Endothelial cell of umbilical vein (primary cell): Measurements from ENCODE around the gene SPTBN4. TPM values are rescaled to one million over a fixed set of nuclear protein-coding genes. Genes with fewer than 3 reads are reported as not detected.

Experiments used
- BruUV-seq: library from RNA; stranded (reverse); fragments of 400-500 nt; replicated peaks from 2 replicates; lab custom pipeline; 2021; lab: Mats Ljungman, UMichigan
- CTCF ChIA-PET: fragments of 300-600, 350-600 bp; sonication (Branson Sonifier 250); formaldehyde crosslinking; loops from one replicate; lab custom pipeline; 2021; ENCODE audit warnings: antibody characterized with exemption, inconsistent platforms; lab: Charles Lee
- POLR2A ChIA-PET: fragments of 300-600, 350-600 bp; sonication (Branson Sonifier 250); formaldehyde crosslinking; loops from one replicate; lab custom pipeline; 2021; ENCODE audit warnings: antibody characterized with exemption, inconsistent platforms; lab: Charles Lee
- DNase-seq: peaks from one replicate; pipeline ENCODE4 v3.0.0-alpha.2; 2011; ENCODE audit warnings: low read depth, low spot score
- FAIRE-seq: peaks from 2 replicates; lab custom pipeline; 2011; peaks lifted over from hg19 to GRCh38; lab: Jason Lieb, UNC
- H2AFZ ChIP-seq: 2 replicates; pipeline ENCODE4 v1.6.0; 2012; ENCODE audit warnings: low read depth, low read length, control low read depth, inconsistent platforms
- H3K27ac ChIP-seq: 2 replicates; pipeline ENCODE4 v1.5.1; 2011; ENCODE audit warnings: low read depth, mild to moderate bottlenecking, control low read depth, low read length, moderate library complexity; ENCODE audit not compliant: insufficient read depth
- H3K27me3 ChIP-seq, 2 experiments: 2 replicates each; pipeline versions ENCODE4 v1.6.0 to v1.6.1; 2011; ENCODE audit warnings: low read length in 2 of 2, mixed read lengths in 1 of 2; ENCODE audit not compliant: control insufficient read depth in 2 of 2, insufficient read depth in 2 of 2
- H3K36me3 ChIP-seq, 2 experiments: 2 replicates in 1 of 2; 3 replicates in 1 of 2; pipeline ENCODE4 v1.5.1; 2011; ENCODE audit warnings: low read length in 2 of 2, mild to moderate bottlenecking in 1 of 2, moderate library complexity in 1 of 2; ENCODE audit not compliant: control insufficient read depth in 2 of 2, insufficient read depth in 2 of 2; ENCODE audit errors: extremely low read depth in 1 of 2
- H3K4me1 ChIP-seq: 3 replicates; pipeline ENCODE4 v1.5.1; 2011; ENCODE audit warnings: mild to moderate bottlenecking, low read length; ENCODE audit not compliant: control insufficient read depth, insufficient read depth; ENCODE audit errors: extremely low read depth
- H3K4me2 ChIP-seq: 2 replicates; pipeline ENCODE4 v1.6.1; 2011; ENCODE audit warnings: low read length, control low read depth, mixed read lengths; ENCODE audit not compliant: insufficient read depth
- H3K4me3 ChIP-seq, 3 experiments: fragments of 200-600 bp in 1 of 3; sonication (generic), shearing (Covaris generic) in 1 of 3; replicated peaks in 1 of 3; 2 replicates each; pipeline ENCODE4 v1.5.1; 2011 to 2016; ENCODE audit warnings: control low read depth in 3 of 3, low read length in 3 of 3, mild to moderate bottlenecking in 2 of 3, inconsistent platforms in 1 of 3, low read depth in 1 of 3, moderate library complexity in 1 of 3; ENCODE audit not compliant: insufficient read depth in 1 of 3
- H3K79me2 ChIP-seq: 2 replicates; pipeline ENCODE4 v1.6.0; 2012; ENCODE audit warnings: low read length, inconsistent platforms; ENCODE audit not compliant: control insufficient read depth, insufficient read depth
- H3K9ac ChIP-seq: replicated peaks from 2 replicates; pipeline ENCODE3; 2011; ENCODE audit warnings: low read length, control low read depth; ENCODE audit not compliant: insufficient read depth; ENCODE audit errors: extremely low read depth
- H3K9me1 ChIP-seq: replicated peaks from 3 replicates; pipeline ENCODE4 v1.6.0; 2011; ENCODE audit warnings: mild to moderate bottlenecking, low read length; ENCODE audit not compliant: control insufficient read depth, insufficient read depth; ENCODE audit errors: extremely low read depth
- H3K9me3 ChIP-seq: replicated peaks from 2 replicates; pipeline ENCODE4 v1.5.1; 2012; ENCODE audit warnings: low read length, inconsistent platforms; ENCODE audit not compliant: control insufficient read depth, insufficient read depth
- H4K20me1 ChIP-seq: replicated peaks from 2 replicates; pipeline ENCODE3; 2011; ENCODE audit warnings: mild to moderate bottlenecking, low read length; ENCODE audit not compliant: control insufficient read depth, insufficient read depth; ENCODE audit errors: extremely low read depth
- CTCF ChIP-seq, 2 donors: IDR thresholded peaks; 1 replicate in 1 of 2; 2 replicates in 1 of 2; pipeline ENCODE4 v1.5.1; 2011; ENCODE audit warnings: low read length in 2 of 2, mild to moderate bottlenecking in 2 of 2, moderate library complexity in 2 of 2, control low read depth in 1 of 2, inconsistent platforms in 1 of 2, low read depth in 1 of 2; ENCODE audit not compliant: insufficient read depth in 1 of 2; ENCODE audit errors: extremely low read depth in 1 of 2
- EZH2 ChIP-seq: IDR thresholded peaks from 2 replicates; pipeline ENCODE4 v1.6.1; 2012; ENCODE audit warnings: borderline replicate concordance, low read depth, mild to moderate bottlenecking, moderate library complexity, low read length, inconsistent platforms; ENCODE audit not compliant: severe bottlenecking
- FOS ChIP-seq: IDR thresholded peaks from 2 replicates; pipeline ENCODE4 v1.6.1; 2011; ENCODE audit warnings: mild to moderate bottlenecking, low read length, moderate library complexity, borderline replicate concordance; ENCODE audit not compliant: insufficient read depth
- GATA2 ChIP-seq: IDR thresholded peaks from 2 replicates; pipeline ENCODE4 v1.7.0; 2011; ENCODE audit warnings: low read depth, mild to moderate bottlenecking, moderate library complexity, mixed read lengths, low read length; ENCODE audit not compliant: insufficient read length, insufficient read depth
- JUN ChIP-seq: IDR thresholded peaks from 2 replicates; pipeline ENCODE4 v1.6.1; 2011; ENCODE audit warnings: borderline replicate concordance, low read depth; ENCODE audit not compliant: insufficient read length, insufficient read depth
- MAX ChIP-seq: IDR thresholded peaks from 2 replicates; pipeline ENCODE4 v1.6.1; 2011; ENCODE audit not compliant: insufficient read depth, insufficient read length
- MYC ChIP-seq: IDR thresholded peaks from one replicate; pipeline ENCODE4 v1.6.1; 2011; ENCODE audit warnings: mild to moderate bottlenecking, low read depth, low read length
- POLR2AphosphoS5 ChIP-seq: IDR thresholded peaks from 2 replicates; pipeline ENCODE4 v1.6.1; 2012; ENCODE audit warnings: low read depth, mild to moderate bottlenecking, control low read depth, low read length, moderate library complexity; ENCODE audit not compliant: insufficient read depth
- dilution Hi-C: fragments of 300-500 bp; cut with MboI; formaldehyde crosslinking; loops from one replicate; pipeline ENCODE4 v1.15.0; 2019; ENCODE audit warnings: low sequenced_read_pairs; ENCODE audit not compliant: extremely low pct_ligation_motif_present
- intact Hi-C: fragments of 100-400 bp; cut with micrococcal nuclease; formaldehyde crosslinking; loops from one replicate; pipeline ENCODE4 v1.10.0; 2022
- polyA plus RNA-seq, 4 experiments: library from polyadenylated mRNA; depleted of rRNA in 3 of 4; stranded (reverse) in 3 of 4; unstranded in 1 of 4; fragments of >200 nt; gene quantifications; 2 replicates each; pipeline versions ENCODE4 v1.2.1 to v1.2.3, GENCODE V29; 2011 to 2012; ENCODE audit warnings: missing spikeins in 1 of 4
- total RNA-seq: library from RNA; stranded (reverse); gene quantifications from 2 replicates; pipeline ENCODE4 v1.2.3, GENCODE V29; 2021

SPTBN4 gene
- total and polyA plus RNA-seq, 2 donors (not counting 3 experiments of a cell fraction or from before 2014, with no cell fraction given), result 0.33 TPM; not detected in 1

GRCh38 chr19:40603389-40604170 lies 136.8 kb downstream of the SPTBN4 start:
- ChIA-PET POLR2A (interaction anchor here (0.8 to 1.4 kb wide), 5 partner anchors 11 to 178 kb away, joined by 3 to 5 read pairs (median 4); partner anchors contain the start of genes RAB4B and SERTAD1), CTCF (interaction anchor here (0.8 to 11.0 kb wide), 17 partner anchors 10 to 298 kb away, joined by 3 to 126 read pairs (median 6); partner anchors contain the start of gene BLVRB)
- Histone ChIP-seq H3K27me3 (peaks cover 4 to 6% of the 10 kb centered on the region in 2 experiments), H2AFZ (peak overlapping the region; percentile 73), H3K27ac (no peak overlapping the region), H3K9me3 (no peaks in the 10 kb centered on the region), H3K9ac (peak overlapping the region; percentile 14), H3K4me2 (peak overlapping the region; percentile 15), H3K79me2 (no peaks in the 10 kb centered on the region), H4K20me1 (no peaks in the 10 kb centered on the region), H3K4me3 (peak overlapping the region in 2 of 3 experiments; percentile 12 to 45), H3K4me1 (peaks cover 45% of the 10 kb centered on the region), H3K36me3 (no peaks in the 10 kb centered on the region), H3K9me1 (no peaks in the 10 kb centered on the region)
- intact Hi-C loops, result no loop called here
- dilution Hi-C loops, result no loop called here
- peak; percentile 95 for FAIRE-seq
- BruUV-seq, result no TSS peak
- DNase-seq, result peak; percentile 96
- TF ChIP-seq POLR2AphosphoS5 (peak; percentile 21), JUN (no peak)

GRCh38 chr19:40604171-40604646 lies 137.4 kb downstream of the SPTBN4 start:
- Histone ChIP-seq H3K9me3 (no peaks in the 10 kb centered on the region), H3K27ac (no peak overlapping the region), H3K4me1 (peaks cover 46% of the 10 kb centered on the region), H3K4me2 (peak overlapping the region; percentile 15), H2AFZ (peak overlapping the region; percentile 73), H3K4me3 (peak overlapping the region in 2 of 3 experiments; percentile 6 to 16), H3K79me2 (no peaks in the 10 kb centered on the region), H3K36me3 (no peaks in the 10 kb centered on the region), H3K9me1 (no peaks in the 10 kb centered on the region), H3K9ac (no peak overlapping the region), H3K27me3 (peaks cover 4 to 6% of the 10 kb centered on the region in 2 experiments), H4K20me1 (no peaks in the 10 kb centered on the region)
- DNase-seq (no peak), FAIRE-seq (no peak)
- ChIA-PET CTCF (interaction anchor here (0.8 to 11.0 kb wide), 11 partner anchors 9 to 299 kb away, joined by 3 to 126 read pairs (median 10); partner anchors contain the start of gene BLVRB), POLR2A (interaction anchor here (0.8 to 1.0 kb wide), 2 partner anchors 34 to 178 kb away, joined by 3 to 4 read pairs; partner anchors contain the start of gene SERTAD1)
- intact Hi-C loops (no loop called here), dilution Hi-C loops (no loop called here)
- no peak for TF ChIP-seq CTCF (IDR thresholded peaks at IDR 0.05; ENCODE audit: extremely low read depth in 1 of 2, insufficient read depth in 1 of 2, low read depth in 1 of 2, low read length in 2 of 2)
- no peak for TF ChIP-seq EZH2
- no peak for TF ChIP-seq FOS
- TF ChIP-seq MAX, result no peak
- TF ChIP-seq JUN, result no peak
- TF ChIP-seq MYC, result no peak
- no peak for TF ChIP-seq GATA2
- BruUV-seq, result no TSS peak
